ENCODE data around the gene RRN3. TPM values are rescaled to one million over a fixed set of nuclear protein-coding genes. Genes with fewer than 3 reads are reported as not detected.
"Not testable (repeated sequence)": the region's sequence is repeated elsewhere in the genome, so short reads cannot be mapped to it uniquely, and the experiment has no call there.

Gene RRN3
- total RNA-seq, 3 donors from 2014 or later: 20.2 to 32.0 (median 27.7) TPM

GRCh38 chr16:15132719-15133428 lies 38.8 kb upstream of the RRN3 start:
- H3K36me3 ChIP-seq (ENCODE audit: low read depth); H3K9me3 ChIP-seq; H3K4me1 ChIP-seq (ENCODE audit: low read depth); ATAC-seq; intact Hi-C loops (cut with DNase I, micrococcal nuclease); DNase-seq; H3K4me3 ChIP-seq: not testable (repeated sequence)

GRCh38 chr16:15130943-15131700 lies 37.0 kb upstream of the RRN3 start:
- H3K9me3 ChIP-seq; H3K36me3 ChIP-seq (ENCODE audit: low read depth); intact Hi-C loops (cut with DNase I, micrococcal nuclease); H3K4me1 ChIP-seq (ENCODE audit: low read depth); H3K4me3 ChIP-seq; ATAC-seq: not testable (repeated sequence)
- DNase-seq: peak in 1 of 3 donors; percentile 21

- peak in 2 of 3 donors; percentile 18 to 45 for DNase-seq
- H3K4me3 ChIP-seq; H3K4me1 ChIP-seq (ENCODE audit: low read depth); H3K9me3 ChIP-seq; intact Hi-C loops (cut with DNase I, micrococcal nuclease); H3K36me3 ChIP-seq (ENCODE audit: low read depth); ATAC-seq: not testable (repeated sequence)
These were observed 36.3 kb upstream of the RRN3 start for GRCh38 chr16:15130256-15130932.

- not testable (repeated sequence) for H3K4me3 ChIP-seq
These were observed 33.8 kb upstream of the RRN3 start for GRCh38 chr16:15127641-15128425.

GRCh38 chr16:15100372-15100987 lies 6.4 kb upstream of the RRN3 start:
- H3K4me1 ChIP-seq (ENCODE audit: low read depth); intact Hi-C loops (cut with DNase I, micrococcal nuclease); DNase-seq; H3K4me3 ChIP-seq; H3K36me3 ChIP-seq (ENCODE audit: low read depth); H3K9me3 ChIP-seq; ATAC-seq: not testable (repeated sequence)

More at GRCh38 chr16:15127641-15128425, 33.8 kb upstream of the RRN3 start:
- DNase-seq: peak in 1 of 3 donors; percentile 15
- ATAC-seq; H3K36me3 ChIP-seq (ENCODE audit: low read depth); H3K4me1 ChIP-seq (ENCODE audit: low read depth); H3K9me3 ChIP-seq; intact Hi-C loops (cut with DNase I, micrococcal nuclease): not testable (repeated sequence)

- H3K9me3 ChIP-seq; H3K4me1 ChIP-seq (ENCODE audit: low read depth); ATAC-seq; intact Hi-C loops (cut with DNase I, micrococcal nuclease); H3K4me3 ChIP-seq; H3K36me3 ChIP-seq (ENCODE audit: low read depth); DNase-seq: not testable (repeated sequence)
These were observed 5.4 kb upstream of the RRN3 start for GRCh38 chr16:15099366-15099909.

- H3K4me1 ChIP-seq (ENCODE audit: low read depth); DNase-seq; H3K9me3 ChIP-seq; intact Hi-C loops (cut with DNase I, micrococcal nuclease); ATAC-seq; H3K4me3 ChIP-seq; H3K36me3 ChIP-seq (ENCODE audit: low read depth): not testable (repeated sequence)
These were observed 2.5 kb upstream of the RRN3 start for GRCh38 chr16:15096583-15096972.

- H3K36me3 ChIP-seq (ENCODE audit: low read depth); intact Hi-C loops (cut with DNase I, micrococcal nuclease); DNase-seq; H3K9me3 ChIP-seq; H3K4me1 ChIP-seq (ENCODE audit: low read depth); ATAC-seq; H3K4me3 ChIP-seq: not testable (repeated sequence)
These were observed 509 bp downstream of the RRN3 start for GRCh38 chr16:15093571-15093954.

GRCh38 chr16:15090663-15091269 lies 3.3 kb downstream of the RRN3 start:
- H3K9me3 ChIP-seq; H3K4me3 ChIP-seq; ATAC-seq; H3K4me1 ChIP-seq (ENCODE audit: low read depth); intact Hi-C loops (cut with DNase I, micrococcal nuclease); H3K36me3 ChIP-seq (ENCODE audit: low read depth); DNase-seq: not testable (repeated sequence)

- DNase-seq; H3K4me3 ChIP-seq; H3K36me3 ChIP-seq (ENCODE audit: low read depth); H3K4me1 ChIP-seq (ENCODE audit: low read depth); H3K9me3 ChIP-seq; intact Hi-C loops (cut with DNase I, micrococcal nuclease); ATAC-seq: not testable (repeated sequence)
These were observed 11.3 kb downstream of the RRN3 start for GRCh38 chr16:15082788-15083187.

GRCh38 chr16:15080883-15081282 lies 13.2 kb downstream of the RRN3 start:
- H3K4me3 ChIP-seq; H3K36me3 ChIP-seq (ENCODE audit: low read depth); H3K4me1 ChIP-seq (ENCODE audit: low read depth); intact Hi-C loops (cut with DNase I, micrococcal nuclease); ATAC-seq; DNase-seq; H3K9me3 ChIP-seq: not testable (repeated sequence)

GRCh38 chr16:15076161-15076560 lies 17.9 kb downstream of the RRN3 start:
- intact Hi-C loops (cut with DNase I, micrococcal nuclease); H3K9me3 ChIP-seq; H3K36me3 ChIP-seq (ENCODE audit: low read depth); H3K4me3 ChIP-seq; H3K4me1 ChIP-seq (ENCODE audit: low read depth); ATAC-seq; DNase-seq: not testable (repeated sequence)

Measured in mucosa of descending colon (tissue), 3 donors.